GM21367 (cell line): ENCODE measurements around the gene CFAP97D1.

Experiments
- ATAC-seq: cut with Tn5 transposase; IDR thresholded peaks from one replicate; pipeline ENCODE4 v1.9.1; 2021; ENCODE audit not compliant: unreplicated experiment

CFAP97D1 gene

DNA sequence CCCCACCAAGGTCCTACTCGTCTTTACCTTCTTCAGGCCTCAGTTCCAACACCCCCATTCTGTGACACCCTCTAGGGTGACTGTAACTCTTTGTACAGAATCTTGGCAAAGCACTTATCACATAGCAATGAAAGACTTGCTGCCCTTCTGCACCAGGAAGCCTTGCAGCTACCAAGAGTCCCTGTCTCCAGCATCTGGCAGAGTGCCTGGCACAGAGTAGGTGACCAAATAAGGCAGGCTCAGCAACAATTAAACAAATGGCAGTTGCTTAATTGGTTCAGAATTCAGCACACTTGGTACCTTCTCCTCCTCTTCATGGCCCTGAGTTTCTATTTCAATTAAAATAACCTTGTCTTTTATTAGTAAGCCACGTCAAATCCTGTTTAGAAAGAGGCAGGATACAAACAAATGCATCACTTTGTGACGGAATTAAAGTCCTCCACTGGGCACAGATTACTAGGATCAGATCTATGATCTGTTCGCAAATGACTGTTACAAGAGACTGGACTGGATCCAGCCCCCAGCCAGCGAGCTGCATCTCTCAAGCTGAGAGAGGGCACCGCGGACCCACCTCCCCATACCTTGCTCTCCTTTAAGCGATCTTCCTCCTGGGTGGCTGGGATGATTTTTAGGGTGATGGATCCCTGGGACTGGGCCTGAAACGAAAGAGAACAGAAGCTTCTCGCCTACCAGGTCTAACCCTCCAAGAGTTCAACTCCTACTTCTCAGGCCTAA is 43.3 kb downstream of the CFAP97D1 start:
- no peak for ATAC-seq

- ATAC-seq, result no peak
These were observed 45.3 kb downstream of the CFAP97D1 start for GRCh38 chr17:43825567-43825966.

GRCh38 chr17:43826206-43826605 is 46.0 kb downstream of the CFAP97D1 start:
- no peak for ATAC-seq

DNA sequence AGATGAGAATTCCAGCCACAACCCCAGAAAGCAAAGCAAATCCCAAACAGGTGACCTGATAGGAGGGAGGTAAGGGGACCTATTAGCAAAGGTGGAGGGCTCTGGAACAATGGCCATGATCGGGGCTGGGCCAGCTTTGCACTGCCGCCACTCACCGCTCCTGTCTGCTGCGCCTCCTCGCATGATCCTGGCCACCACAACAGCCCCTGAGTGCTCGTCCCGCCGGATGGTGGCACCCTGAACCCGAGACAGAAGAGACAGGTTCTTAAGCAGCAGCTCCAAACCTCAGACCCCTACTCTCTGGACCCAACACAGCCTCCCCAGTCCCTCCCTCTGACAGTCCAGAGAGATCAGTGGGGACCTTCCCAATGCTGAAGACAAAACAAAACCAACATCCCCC is 47.4 kb downstream of the CFAP97D1 start:
- ATAC-seq, result no peak

DNA sequence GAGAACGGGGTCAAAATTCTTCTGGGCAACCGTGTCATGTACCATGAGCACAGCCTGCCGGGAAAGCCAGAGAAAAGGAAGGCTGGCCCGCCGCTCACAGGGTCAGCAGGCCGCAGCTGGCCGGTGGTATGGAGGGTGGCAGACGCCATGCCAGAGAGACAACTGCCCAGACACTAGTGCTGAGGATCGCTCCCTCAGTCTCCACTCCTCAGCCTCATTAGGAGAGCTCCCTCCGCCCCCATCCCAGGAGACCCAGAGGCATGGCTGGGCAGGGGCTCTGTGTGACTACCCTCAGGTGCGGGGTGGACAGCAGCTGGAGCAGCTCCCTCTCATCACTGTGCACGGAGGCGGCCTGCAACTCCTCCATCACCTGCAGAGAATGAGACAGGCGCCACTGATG is 49.5 kb downstream of the CFAP97D1 start:
- ATAC-seq, result no peak

DNA sequence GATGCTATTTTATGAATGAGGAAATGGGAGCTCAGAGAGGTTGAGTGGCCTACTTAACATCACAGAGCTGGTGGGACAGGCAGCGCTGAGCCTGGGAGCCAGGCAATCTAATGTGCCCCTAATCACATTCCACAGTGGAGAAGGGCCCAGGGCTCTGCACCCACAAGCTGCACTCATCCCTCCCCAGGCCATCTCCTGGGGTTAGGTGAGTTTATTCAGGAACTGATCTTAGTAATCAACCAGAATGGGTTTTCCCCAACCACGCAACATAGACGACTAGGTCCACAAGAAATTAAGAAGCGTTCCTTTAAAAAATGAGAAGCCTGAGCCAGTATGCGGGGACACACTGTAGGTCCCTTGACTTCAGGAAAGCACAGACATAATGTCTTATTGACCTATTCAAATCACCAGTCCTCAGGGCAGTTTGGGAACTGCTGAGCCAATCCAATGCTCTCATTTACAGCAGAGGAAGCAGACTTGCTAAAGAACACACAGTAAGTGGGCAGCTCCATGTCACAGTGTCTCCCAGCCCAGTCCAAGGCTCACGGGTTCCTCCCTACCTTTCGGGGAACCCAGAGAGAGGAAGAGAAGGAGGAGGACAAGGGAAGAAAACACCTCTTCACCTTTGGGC is 50.4 kb downstream of the CFAP97D1 start:
- no peak for ATAC-seq

- no peak for ATAC-seq
These were observed 51.4 kb downstream of the CFAP97D1 start for GRCh38 chr17:43831633-43832032.

- no peak for ATAC-seq
These were observed 52.1 kb downstream of the CFAP97D1 start for GRCh38 chr17:43832168-43832975.

DNA sequence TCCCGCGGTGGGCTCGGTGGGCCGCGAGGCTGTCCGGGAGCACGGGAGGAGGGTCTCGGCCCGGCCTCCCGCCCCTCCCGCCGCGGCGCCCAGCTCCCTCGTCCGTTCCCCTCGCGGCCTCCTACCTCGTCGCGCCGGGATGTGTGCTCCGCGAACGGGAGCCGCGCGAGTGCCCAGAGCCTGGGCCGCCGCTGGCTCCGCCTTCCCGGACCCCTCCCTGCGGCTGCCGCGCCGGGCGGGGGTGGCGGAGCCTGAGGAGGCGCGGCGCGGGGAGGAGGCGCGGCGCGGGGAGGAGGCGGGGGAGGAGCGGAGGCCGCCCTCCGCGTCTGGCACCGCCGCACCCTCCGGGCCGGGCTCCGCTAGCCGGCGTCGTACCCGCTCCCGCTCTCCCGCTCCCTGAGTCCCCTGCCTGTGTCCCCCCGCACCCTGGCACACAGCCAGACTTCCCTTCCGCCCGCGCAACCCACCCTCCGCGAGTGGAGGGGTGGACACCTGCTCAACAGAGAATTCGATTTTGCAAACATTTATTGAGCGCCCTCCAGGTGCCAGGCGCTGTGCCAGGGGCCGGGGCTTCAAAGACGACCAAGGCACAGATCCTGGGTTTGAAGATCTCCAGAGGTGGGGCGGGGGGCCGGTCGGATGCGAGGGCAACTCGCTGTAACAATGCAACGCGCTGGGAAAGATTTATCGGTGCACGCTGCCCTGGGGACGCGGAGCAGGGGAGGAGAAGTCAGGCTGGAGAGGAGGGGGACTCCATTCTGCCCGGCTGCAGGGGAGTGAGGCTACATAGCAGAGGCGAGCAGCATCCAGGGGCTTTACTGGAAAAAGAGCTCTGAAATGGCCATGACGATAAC is 53.0 kb downstream of the CFAP97D1 start, which contains the start of gene MPP3:
Gene MPP3 (minus strand): TSS at position 171 of the 854 bp plus-strand sequence. CDS start 1,240 bp downstream, outside the sequence.
- ATAC-seq, result no peak

- no peak for ATAC-seq
These were observed 53.9 kb downstream of the CFAP97D1 start for GRCh38 chr17:43834106-43834505.
